Ishikawa (cell line): ENCODE results near the gene KRTAP10-1.

Experiments used
- CEBPB ChIP-seq: IDR thresholded peaks from 2 replicates; pipeline ENCODE4 v1.6.1; 2012
- CREB1 ChIP-seq: IDR thresholded peaks from 2 replicates; pipeline ENCODE4 v1.6.1; 2012; ENCODE audit warnings: low read depth
- EP300 ChIP-seq: IDR thresholded peaks from 2 replicates; pipeline ENCODE4 v1.6.1; 2012; ENCODE audit warnings: borderline replicate concordance
- NFIC ChIP-seq: IDR thresholded peaks from 2 replicates; pipeline ENCODE4 v1.6.1; 2012
- RAD21 ChIP-seq: IDR thresholded peaks from 2 replicates; pipeline ENCODE4 v1.6.1; 2012; ENCODE audit warnings: low read depth
- TAF1 ChIP-seq: IDR thresholded peaks from 2 replicates; pipeline ENCODE4 v1.6.1; 2012; ENCODE audit warnings: low read depth, mild to moderate bottlenecking
- TCF12 ChIP-seq: IDR thresholded peaks from 2 replicates; pipeline ENCODE4 v1.6.1; 2012; ENCODE audit warnings: low read depth
- TEAD4 ChIP-seq: IDR thresholded peaks from 2 replicates; pipeline ENCODE4 v1.6.1; 2012
- TF ChIP-seq, protein P1 (sequence below): IDR thresholded peaks from 2 replicates; pipeline ENCODE4 v1.6.1; 2012
- TF ChIP-seq, protein P2 (sequence below): IDR thresholded peaks from 2 replicates; pipeline ENCODE4 v1.6.1; 2012

DNA sequence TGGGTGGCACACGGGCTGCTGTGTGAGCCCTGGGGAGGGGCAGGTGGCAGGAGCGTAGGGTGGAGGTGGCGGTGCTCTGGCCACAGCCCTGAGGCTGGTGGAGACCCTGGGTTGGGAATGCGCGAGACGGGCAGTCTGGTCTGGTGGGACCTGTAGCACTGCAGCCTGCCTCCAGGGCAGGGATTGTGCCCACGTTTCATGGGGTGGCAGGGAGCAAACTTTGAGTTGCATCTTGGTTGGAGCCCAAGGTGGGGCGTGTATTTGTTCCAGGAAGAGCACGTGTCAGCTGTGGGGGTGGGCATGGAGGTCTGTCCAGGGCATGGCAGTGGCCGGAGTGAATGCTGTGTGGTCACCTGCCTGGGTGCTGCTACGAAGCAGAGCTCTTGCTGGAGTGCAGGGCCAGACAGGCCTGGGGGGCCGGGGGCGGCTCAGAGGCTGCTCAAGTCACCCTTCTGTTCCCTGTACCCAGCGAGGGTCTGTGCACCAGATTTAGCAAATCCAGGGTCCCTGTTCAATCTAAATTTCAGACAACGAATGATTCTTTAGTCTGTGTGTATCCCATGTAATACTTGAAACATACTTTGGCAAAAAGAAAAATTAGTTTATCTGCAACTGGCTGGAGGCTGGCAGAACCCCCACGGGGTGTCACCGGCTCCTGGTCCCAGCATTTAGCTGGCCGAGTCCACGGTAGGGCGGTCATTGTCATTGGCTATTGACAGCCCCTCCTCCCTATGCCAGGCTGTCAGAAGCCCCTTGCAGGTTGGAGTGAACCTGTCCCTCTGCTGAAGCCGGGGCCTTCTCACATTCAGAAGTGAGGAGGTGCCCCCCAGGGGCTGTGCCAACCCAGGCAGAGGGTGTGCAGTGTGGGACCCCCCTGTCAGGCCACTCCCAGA lies 27.3 kb downstream of the KRTAP10-1 start:
- TF ChIP-seq EP300: no peak
- TF ChIP-seq CEBPB: no peak
- TF ChIP-seq, protein P1, sequence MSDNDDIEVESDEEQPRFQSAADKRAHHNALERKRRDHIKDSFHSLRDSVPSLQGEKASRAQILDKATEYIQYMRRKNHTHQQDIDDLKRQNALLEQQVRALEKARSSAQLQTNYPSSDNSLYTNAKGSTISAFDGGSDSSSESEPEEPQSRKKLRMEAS: no peak
- no peak for TF ChIP-seq CREB1
- TF ChIP-seq NFIC: no peak
- no peak for TF ChIP-seq RAD21
- no peak for TF ChIP-seq TCF12
- TF ChIP-seq TEAD4: no peak
- no peak for TF ChIP-seq TAF1
- TF ChIP-seq, protein P2, sequence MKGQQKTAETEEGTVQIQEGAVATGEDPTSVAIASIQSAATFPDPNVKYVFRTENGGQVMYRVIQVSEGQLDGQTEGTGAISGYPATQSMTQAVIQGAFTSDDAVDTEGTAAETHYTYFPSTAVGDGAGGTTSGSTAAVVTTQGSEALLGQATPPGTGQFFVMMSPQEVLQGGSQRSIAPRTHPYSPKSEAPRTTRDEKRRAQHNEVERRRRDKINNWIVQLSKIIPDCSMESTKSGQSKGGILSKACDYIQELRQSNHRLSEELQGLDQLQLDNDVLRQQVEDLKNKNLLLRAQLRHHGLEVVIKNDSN: no peak
